ENCODE data around the gene IL22RA1.

DNA sequence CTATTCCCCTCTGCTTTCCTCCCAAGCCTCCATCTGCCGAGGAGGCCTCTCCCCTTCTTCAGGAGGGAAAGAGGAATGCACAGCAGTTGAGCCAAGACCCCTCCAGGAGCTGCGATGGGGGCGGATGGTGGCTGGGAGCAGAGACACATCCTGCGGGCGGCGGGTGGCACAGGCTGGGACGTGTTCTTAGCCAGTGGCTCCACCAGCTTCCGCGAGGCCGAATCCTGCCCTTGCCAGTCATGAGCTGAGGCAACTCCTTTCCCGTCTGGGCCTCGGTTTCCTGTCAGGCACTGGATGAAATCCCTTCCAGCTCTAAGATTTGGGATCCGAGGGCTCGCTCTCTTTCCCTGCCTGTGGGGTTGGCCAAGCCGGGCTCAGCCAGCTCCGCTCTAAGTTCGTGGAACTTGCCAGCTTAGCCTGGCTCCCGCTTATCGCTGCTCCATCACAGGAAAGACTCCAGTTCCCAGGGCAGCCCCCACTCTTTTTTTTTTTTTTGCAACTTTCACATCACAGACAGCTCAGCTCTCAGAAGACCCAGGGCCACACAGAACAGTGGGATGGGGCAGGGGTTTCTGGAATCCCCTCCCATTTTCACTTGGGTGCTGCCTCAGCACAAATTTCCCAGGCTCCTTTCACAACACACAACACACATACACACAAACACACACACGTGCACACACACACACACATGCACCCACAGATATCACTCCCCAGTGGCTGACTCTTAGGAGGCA lies 31.5 kb downstream of the IL22RA1 start:
- TF ChIP-seq, protein P1, sequence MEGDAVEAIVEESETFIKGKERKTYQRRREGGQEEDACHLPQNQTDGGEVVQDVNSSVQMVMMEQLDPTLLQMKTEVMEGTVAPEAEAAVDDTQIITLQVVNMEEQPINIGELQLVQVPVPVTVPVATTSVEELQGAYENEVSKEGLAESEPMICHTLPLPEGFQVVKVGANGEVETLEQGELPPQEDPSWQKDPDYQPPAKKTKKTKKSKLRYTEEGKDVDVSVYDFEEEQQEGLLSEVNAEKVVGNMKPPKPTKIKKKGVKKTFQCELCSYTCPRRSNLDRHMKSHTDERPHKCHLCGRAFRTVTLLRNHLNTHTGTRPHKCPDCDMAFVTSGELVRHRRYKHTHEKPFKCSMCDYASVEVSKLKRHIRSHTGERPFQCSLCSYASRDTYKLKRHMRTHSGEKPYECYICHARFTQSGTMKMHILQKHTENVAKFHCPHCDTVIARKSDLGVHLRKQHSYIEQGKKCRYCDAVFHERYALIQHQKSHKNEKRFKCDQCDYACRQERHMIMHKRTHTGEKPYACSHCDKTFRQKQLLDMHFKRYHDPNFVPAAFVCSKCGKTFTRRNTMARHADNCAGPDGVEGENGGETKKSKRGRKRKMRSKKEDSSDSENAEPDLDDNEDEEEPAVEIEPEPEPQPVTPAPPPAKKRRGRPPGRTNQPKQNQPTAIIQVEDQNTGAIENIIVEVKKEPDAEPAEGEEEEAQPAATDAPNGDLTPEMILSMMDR (IDR thresholded peaks at IDR 0.05): no peak
- TF ChIP-seq POLR2A (IDR thresholded peaks at IDR 0.05) (no peak), EP300 (IDR thresholded peaks at IDR 0.05) (no peak), POLR2AphosphoS5 (IDR thresholded peaks at IDR 0.05) (no peak)
